HAP-1 (cell line): ENCODE data around the gene ASTN2.

Experiments
- DNase-seq, 2 experiments: peaks; one replicate each; pipeline ENCODE4 v3.0.0-alpha.2; 2016 to 2020; ENCODE audit warnings: low spot score in 2 of 2
- H3K27me3 ChIP-seq: fragments of 250-450 bp; sonication (Bioruptor Pico); 2 replicates; pipeline ENCODE4 v1.5.1; 2020; ENCODE audit warnings: low read depth, mild to moderate bottlenecking, moderate library complexity
- H3K36me3 ChIP-seq: fragments of 250-450 bp; sonication (Bioruptor Pico); replicated peaks from 2 replicates; pipeline ENCODE4 v1.5.1; 2020; ENCODE audit warnings: mild to moderate bottlenecking
- H3K4me1 ChIP-seq: fragments of 250-450 bp; sonication (Bioruptor Pico); 2 replicates; pipeline ENCODE4 v1.5.1; 2020; ENCODE audit warnings: mild to moderate bottlenecking
- H3K4me3 ChIP-seq: fragments of 250-450 bp; sonication (Bioruptor Pico); 2 replicates; pipeline ENCODE4 v1.5.1; 2020; ENCODE audit warnings: mild to moderate bottlenecking, moderate library complexity
- H3K9me3 ChIP-seq: fragments of 250-450 bp; sonication (Bioruptor Pico); 2 replicates; pipeline ENCODE4 v1.5.1; 2020; ENCODE audit warnings: mild to moderate bottlenecking, moderate library complexity
- in situ Hi-C: fragments of 300-500 bp; cut with MboI; formaldehyde crosslinking; loops from 3 replicates; pipeline ENCODE4 v1.14.3; 2020; ENCODE audit warnings: low sequenced_read_pairs, inconsistent platforms, mixed read lengths

The ASTN2 gene

DNA sequence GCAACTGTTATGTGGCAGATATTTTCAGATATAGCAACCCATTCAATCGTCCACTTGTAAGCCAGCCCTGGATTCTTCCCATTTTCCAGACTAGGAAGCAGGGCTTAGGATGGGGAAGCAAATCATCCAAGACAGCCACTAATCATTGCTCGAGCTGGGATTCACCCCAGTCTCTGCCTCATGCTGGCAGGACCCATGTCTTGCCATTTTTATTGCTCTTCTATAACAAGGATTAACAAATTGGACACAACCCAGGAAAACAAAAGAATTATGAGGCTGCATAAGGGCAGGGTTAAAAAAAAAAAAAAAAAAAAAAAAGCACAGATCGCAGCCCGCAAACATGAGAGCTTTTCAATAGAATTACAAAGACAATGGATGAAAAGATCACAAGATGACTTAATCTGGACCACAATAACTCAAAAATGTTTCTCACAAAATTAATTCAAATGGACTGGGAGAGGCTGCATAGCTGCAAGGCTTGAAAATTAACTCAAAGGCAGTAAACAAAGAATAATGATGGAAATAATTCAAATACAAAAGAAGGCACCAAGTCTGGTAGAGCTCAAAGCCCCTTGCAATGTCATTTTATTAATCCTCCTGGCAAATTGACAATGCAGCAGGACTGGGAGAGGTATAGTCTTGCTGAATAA lies 40.7 kb downstream of the ASTN2 start:
- Histone ChIP-seq H3K27me3 (no peaks in the 10 kb centered on the region), H3K9me3 (no peaks in the 10 kb centered on the region), H3K36me3 (no peaks in the 10 kb centered on the region), H3K4me3 (no peak overlapping the region), H3K4me1 (peaks cover 29% of the 10 kb centered on the region)
- DNase-seq, result peak; percentile 56 to 93
- in situ Hi-C loops, result no loop called here

DNA sequence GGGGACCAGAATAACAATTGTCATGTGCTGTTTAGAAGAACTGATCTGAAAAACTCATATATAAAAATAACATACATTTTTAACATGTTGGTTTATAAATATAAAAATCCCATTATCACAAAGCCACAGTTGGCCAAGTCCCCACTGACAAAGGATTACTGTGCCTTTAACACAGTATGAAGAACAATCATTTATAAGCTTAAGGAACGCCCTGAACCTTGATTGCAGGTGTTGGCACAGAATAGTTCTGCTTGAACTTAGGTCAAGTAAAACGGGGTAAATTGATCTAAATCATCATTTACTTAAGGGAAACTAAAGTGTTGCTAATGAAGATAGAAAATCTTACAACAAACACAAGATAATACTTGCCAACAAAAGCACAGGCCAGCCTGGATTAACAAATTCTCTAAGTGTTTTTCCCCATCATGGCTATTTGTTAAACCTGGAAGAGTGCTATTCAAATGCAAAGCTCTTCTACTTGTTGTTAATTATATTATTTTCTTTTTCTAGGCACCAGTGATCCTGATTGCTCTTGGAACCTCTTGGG lies 46.1 kb downstream of the ASTN2 start:
- Histone ChIP-seq H3K27me3 (no peaks in the 10 kb centered on the region), H3K36me3 (no peaks in the 10 kb centered on the region), H3K4me1 (peaks cover 23% of the 10 kb centered on the region), H3K4me3 (no peak overlapping the region), H3K9me3 (no peaks in the 10 kb centered on the region)
- in situ Hi-C loops, result no loop called here
- peak; percentile 45 to 95 for DNase-seq

DNA sequence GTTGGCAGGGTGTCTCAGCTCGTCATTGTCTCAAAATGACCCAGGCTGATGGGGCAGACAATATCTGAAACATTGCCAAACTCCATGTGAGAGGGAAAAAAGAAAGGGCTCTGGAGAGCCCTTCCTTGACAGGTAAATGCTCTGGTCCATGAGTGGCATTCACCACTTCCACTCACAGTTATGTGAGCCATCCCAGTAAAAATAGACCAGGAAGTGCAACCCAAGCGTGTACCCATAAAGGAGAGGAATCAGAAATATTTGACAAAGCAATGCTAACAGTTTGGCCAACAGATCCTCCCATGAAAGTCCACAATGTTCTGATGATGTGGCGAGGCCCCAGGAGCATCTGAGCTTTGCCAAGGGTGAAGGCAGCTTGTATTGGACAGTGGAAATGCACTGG lies 49.4 kb downstream of the ASTN2 start:
- in situ Hi-C loops, result no loop called here
- no peak for DNase-seq
- H3K4me1 ChIP-seq, result peaks cover 12% of the 10 kb centered on the region
- H3K4me3 ChIP-seq, result no peak overlapping the region
- no peaks in the 10 kb centered on the region for H3K9me3 ChIP-seq
- H3K27me3 ChIP-seq, result no peaks in the 10 kb centered on the region
- H3K36me3 ChIP-seq, result no peaks in the 10 kb centered on the region

DNA sequence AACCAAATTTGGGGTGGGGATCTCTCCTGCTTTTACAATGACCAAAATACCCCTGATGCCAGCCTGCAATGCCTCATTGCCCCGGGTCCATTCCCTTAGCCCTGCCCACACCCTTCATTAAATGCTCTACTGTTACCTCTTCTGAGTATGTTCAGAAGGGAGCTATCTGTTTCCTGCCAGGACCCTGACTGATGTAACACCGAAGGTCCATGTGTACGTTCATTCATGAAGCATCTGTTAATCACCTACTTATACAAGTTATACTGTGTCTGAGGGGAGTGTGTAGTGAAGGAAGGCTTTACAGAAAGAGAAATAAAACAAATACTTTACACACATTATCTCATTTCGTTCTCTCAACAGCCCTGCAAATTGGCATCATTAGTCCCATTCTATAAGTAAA lies 51.9 kb downstream of the ASTN2 start:
- H3K4me1 ChIP-seq, result no peaks in the 10 kb centered on the region; the same call in 1 of the 2 replicates
- no peak for DNase-seq
- no peaks in the 10 kb centered on the region for H3K9me3 ChIP-seq
- no peaks in the 10 kb centered on the region for H3K27me3 ChIP-seq
- no peak overlapping the region for H3K4me3 ChIP-seq
- in situ Hi-C loops, result no loop called here
- no peaks in the 10 kb centered on the region for H3K36me3 ChIP-seq

DNA sequence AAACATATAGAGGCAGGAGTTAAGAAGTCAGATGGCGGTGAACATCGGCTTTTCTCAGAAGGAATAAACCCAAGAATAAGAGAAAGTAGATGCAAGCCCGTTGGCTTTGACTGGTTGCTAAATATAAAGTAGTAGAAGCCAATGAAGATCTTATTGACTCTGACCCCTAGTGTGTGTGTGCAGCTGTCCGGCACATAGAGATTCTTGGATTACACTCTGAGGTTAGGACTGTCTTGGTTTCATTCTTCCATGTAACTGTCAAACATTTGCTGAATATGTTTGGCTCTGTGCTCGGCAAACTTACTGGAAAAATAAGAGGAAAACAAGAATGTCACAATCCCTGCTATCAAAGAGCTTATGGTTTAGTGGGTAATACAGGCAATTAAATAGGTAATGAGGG lies 54.9 kb downstream of the ASTN2 start:
- no peaks in the 10 kb centered on the region for H3K36me3 ChIP-seq
- H3K4me3 ChIP-seq, result no peak overlapping the region
- no peaks in the 10 kb centered on the region for H3K9me3 ChIP-seq
- H3K27me3 ChIP-seq, result no peaks in the 10 kb centered on the region
- no peaks in the 10 kb centered on the region for H3K4me1 ChIP-seq
- in situ Hi-C loops, result no loop called here
- no peak for DNase-seq

DNA sequence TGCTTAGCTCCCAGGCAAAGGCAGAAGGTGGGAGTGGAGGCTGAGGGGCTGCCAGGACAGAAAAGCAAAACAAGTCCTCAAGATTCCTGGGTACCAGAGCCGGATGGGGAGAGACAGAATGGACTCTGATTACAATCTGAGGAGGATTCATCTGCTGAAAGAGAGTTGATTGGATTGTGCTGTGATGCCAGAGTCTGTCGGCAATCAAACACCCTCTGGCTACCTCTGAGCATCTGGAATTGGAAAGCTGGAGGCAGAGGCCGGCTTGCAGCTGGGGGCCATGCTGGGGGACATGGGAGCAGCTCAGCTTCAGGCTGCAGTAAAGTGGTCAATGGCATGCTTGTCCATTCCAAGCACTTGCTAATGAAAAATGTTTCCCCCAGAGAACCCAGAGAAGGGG lies 59.3 kb downstream of the ASTN2 start:
- H3K9me3 ChIP-seq, result no peaks in the 10 kb centered on the region
- no peaks in the 10 kb centered on the region for H3K27me3 ChIP-seq
- no peak for DNase-seq
- in situ Hi-C loops, result no loop called here
- no peaks in the 10 kb centered on the region for H3K36me3 ChIP-seq
- no peaks in the 10 kb centered on the region for H3K4me1 ChIP-seq
- H3K4me3 ChIP-seq, result no peak overlapping the region

DNA sequence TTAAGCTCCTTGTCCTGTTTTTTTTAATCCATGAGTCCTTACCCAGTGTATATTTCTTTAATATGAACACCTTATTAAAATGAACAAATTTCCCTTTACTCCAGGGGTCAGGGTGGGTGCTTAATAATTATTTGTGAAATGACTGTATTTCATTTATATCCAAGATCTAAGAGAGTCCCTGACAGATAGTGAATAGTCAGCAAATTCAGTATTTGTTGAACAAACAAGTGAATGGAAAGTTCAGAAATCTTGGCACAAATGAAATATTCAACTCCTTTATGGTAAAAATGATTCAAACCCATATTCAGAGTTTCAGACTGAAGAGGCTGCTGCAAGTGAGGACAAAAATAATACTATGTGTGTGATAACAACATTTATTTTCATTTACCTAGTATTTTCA lies 59.9 kb downstream of the ASTN2 start:
- Histone ChIP-seq H3K4me3 (no peak overlapping the region), H3K4me1 (no peaks in the 10 kb centered on the region), H3K36me3 (no peaks in the 10 kb centered on the region), H3K9me3 (no peaks in the 10 kb centered on the region), H3K27me3 (no peaks in the 10 kb centered on the region)
- in situ Hi-C loops, result no loop called here
- no peak for DNase-seq

DNA sequence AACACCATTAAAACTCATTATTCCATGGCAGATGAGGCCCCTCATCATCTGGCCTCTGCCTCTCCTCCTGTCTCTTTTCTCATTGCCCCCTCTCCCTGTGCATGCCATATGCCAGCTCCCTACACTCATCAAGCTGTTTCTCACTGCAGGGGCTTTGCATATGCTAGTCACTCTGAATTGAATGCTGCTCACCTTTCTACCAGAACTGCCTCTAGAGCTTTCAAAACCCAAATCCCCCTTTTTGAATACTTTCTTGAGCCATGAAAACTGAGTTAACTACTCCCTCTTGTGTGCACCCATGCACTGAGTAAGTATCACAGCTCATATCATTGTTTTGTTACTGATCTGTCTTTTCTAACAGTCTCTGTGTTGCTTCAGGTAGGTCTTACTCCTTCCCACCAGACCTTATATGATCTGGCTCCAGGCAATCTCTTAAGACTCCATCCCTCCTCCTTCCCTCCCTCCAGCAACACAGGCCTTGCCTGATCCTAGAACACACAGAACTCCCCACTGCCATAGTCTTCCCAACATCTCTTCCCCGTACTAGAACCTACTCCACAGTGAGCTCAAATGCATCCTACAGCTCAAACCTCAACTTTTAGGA lies 60.5 kb downstream of the ASTN2 start:
- DNase-seq, result no peak
- no peaks in the 10 kb centered on the region for H3K4me1 ChIP-seq
- in situ Hi-C loops, result no loop called here
- no peaks in the 10 kb centered on the region for H3K27me3 ChIP-seq
- no peaks in the 10 kb centered on the region for H3K9me3 ChIP-seq
- no peak overlapping the region for H3K4me3 ChIP-seq
- no peaks in the 10 kb centered on the region for H3K36me3 ChIP-seq

DNA sequence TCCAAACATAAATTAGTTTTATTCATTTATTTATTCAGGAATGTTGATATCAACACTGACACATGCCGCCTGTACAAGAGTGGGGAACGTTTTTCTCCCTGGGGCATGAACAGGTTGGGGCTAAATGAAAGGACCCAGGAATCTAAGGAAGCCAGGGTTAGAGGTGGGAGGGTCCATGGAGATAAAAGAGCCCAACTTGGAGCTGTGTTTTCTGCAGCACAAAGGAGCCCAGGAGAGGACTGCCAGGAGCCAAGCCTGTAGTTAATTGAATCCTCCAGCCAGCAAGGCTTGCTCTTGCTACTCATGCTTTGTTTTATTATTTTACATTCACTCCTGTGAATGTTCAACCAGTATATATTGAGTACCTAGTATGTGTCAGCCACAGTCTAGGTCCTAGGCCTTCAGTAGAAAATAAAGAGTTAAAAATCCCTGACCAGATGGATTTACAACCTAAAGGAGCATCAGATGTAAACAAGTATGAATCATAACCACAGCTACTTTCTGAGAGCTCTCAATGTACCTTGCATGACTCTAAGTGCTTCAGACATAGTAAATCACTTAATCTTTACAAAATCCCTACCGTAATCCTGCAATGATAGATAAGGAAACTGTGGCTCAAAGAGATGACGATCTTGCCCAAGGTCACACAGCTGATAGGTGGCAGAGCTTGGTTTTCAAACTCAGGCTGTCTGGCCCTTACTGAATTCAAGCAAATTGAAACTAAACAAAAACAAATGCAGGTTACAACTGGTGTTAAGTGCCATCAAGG lies 69.8 kb downstream of the ASTN2 start:
- in situ Hi-C loops, result no loop called here
- no peaks in the 10 kb centered on the region for H3K27me3 ChIP-seq
- no peaks in the 10 kb centered on the region for H3K36me3 ChIP-seq
- no peaks in the 10 kb centered on the region for H3K9me3 ChIP-seq
- no peak overlapping the region for H3K4me3 ChIP-seq
- H3K4me1 ChIP-seq, result no peaks in the 10 kb centered on the region
- DNase-seq, result peak in 1 of 2 experiments; percentile 7

DNA sequence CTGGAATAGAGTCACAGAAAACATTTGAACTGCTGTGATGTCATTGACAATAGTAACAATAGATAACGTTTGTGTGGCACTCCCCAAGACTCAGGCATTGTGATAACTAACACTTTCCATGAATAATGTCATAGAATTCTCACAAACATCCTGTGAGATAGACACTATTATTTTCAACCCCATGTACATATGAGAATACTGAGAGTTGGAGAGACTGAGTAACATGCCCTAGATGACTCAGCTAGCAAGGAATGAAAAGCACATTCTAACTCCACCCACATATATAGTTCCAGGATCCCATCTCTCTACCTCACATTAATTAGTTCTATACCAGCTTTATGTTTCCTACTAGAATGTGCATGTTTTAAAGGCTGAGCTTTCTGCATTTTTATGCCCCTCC lies 71.4 kb downstream of the ASTN2 start:
- Histone ChIP-seq H3K36me3 (no peaks in the 10 kb centered on the region), H3K4me3 (no peak overlapping the region), H3K9me3 (no peaks in the 10 kb centered on the region), H3K27me3 (no peaks in the 10 kb centered on the region), H3K4me1 (no peaks in the 10 kb centered on the region)
- in situ Hi-C loops, result no loop called here
- no peak for DNase-seq

DNA sequence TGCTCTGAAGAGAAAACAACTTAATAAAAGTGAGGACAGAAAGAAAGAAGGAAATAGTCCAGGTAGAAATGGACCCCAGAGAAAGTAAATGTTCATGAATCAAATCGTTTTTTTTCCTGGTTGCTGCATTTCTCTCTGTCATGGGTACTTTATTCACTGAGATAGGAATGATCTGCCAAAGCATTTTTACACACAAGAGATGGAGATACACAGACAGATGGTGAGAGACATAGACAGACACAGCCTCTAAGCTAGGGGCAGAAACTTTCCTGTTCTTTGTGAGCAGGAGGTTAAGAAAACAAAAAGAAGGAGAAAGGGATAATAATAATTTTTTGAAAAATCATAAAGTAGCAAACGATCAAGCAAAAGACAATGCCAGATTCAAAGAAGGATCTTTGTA lies 73.7 kb downstream of the ASTN2 start:
- Histone ChIP-seq H3K27me3 (no peaks in the 10 kb centered on the region), H3K4me3 (no peak overlapping the region), H3K4me1 (no peaks in the 10 kb centered on the region), H3K9me3 (no peaks in the 10 kb centered on the region), H3K36me3 (no peaks in the 10 kb centered on the region)
- DNase-seq, result no peak
- in situ Hi-C loops, result no loop called here

DNA sequence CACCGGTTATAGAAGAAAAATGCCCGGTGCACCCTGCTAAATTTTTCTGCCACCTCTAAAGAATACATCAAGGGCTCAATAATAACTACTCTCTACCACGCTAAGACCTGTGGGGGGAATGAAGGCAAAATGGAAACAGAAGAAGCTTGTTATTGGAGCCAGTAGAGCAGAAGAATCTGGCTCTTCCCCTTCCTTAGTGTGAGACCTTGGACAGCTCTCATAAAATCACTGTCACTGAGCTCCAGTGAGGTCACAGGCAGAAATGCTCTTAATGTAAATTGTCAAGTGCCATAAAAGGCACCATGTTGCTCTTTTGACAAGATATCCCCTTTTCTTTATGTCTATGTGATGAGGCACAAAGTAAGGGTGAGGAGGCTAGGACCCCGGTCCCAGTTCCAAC lies 74.4 kb downstream of the ASTN2 start:
- in situ Hi-C loops, result no loop called here
- Histone ChIP-seq H3K27me3 (no peaks in the 10 kb centered on the region), H3K9me3 (no peaks in the 10 kb centered on the region), H3K4me1 (no peaks in the 10 kb centered on the region), H3K4me3 (no peak overlapping the region), H3K36me3 (no peaks in the 10 kb centered on the region)
- no peak for DNase-seq

DNA sequence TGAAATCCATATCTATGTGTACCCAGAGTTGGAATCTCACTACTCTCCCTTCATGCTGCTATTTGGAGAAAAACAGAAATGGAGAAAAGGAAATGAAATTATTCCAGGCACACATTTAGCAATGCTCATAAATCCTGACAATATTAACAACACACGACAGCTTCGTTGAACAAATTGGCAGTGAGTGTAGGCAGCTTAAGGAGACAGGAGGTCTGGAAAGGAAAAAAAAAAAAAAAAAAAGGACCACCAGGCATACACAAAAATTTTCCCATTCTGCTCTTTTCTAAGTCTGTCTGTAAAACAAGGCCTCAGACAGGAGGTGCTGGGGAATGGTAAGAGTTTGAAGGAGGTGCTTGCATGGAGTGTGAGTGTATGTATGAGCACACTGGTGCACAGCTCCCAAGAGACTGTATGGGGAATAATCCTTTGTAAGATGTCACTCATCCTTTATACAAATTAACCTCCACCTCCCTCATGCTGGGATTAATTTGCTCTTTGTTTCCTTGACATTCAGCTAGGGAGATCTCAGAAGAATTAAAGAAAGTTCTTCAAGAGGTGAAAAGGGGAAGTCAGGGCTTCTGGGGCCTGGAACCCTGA lies 78.9 kb downstream of the ASTN2 start:
- Histone ChIP-seq H3K4me3 (no peak overlapping the region), H3K9me3 (no peaks in the 10 kb centered on the region), H3K36me3 (no peaks in the 10 kb centered on the region), H3K4me1 (no peaks in the 10 kb centered on the region), H3K27me3 (no peaks in the 10 kb centered on the region)
- DNase-seq, result no peak
- in situ Hi-C loops, result no loop called here

DNA sequence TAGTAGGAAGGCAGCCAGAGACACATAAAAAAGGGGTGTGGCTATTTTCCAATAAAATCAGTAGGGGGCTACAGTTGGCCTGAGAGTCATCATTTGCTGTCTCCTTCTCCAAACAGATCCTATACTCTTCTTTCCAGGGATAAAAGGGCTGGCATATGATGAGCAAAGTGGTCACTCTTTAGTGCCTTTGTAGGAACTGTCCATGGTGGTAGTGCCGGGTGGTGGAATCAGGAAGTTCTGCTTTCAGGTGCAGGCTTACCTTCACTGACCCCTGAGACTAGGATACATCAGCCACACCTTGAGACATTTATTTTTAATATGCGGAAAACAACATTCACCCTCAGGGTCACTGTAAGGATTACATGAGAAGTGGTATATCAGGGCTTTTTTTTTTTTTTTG lies 80.8 kb downstream of the ASTN2 start:
- no peak for DNase-seq
- Histone ChIP-seq H3K36me3 (no peaks in the 10 kb centered on the region), H3K27me3 (no peaks in the 10 kb centered on the region), H3K4me1 (no peaks in the 10 kb centered on the region), H3K4me3 (no peak overlapping the region), H3K9me3 (no peaks in the 10 kb centered on the region)
- in situ Hi-C loops, result no loop called here
